Left lobe of liver (tissue), 2 donors: ENCODE data around the gene MAPK13. TPM values are rescaled to one million over a fixed set of nuclear protein-coding genes. Genes with fewer than 3 reads are reported as not detected.
A peak's percentile ranks its signal among the peaks of the same experiment; 100 is the strongest.
"Not testable (repeated sequence)": the region's sequence is repeated elsewhere in the genome, so short reads cannot be mapped to it uniquely, and the experiment has no call there.

Experiments used
- ATAC-seq: fragments of 200-7000 bp; cut with Tn5 transposase; one replicate; pipeline ENCODE4 v1.9.1; 2020; ENCODE audit warnings: mild to moderate bottlenecking, moderate library complexity
- DNase-seq: peaks from one replicate; pipeline ENCODE4 v3.0.0-alpha.2; 2020; ENCODE audit warnings: low spot score
- total RNA-seq: library from RNA; stranded (reverse); gene quantifications from one replicate; pipeline ENCODE4 v1.2.1, GENCODE V29; 2021
- donor health status: DM: no; HTN: no; CAD: no; lungs with moderate emphysema.
- donor health status: DM: no; HTN: yes; CAD: no.

The MAPK13 gene
- total RNA-seq, 1 donor from 2014 or later: 1.9 TPM

- DNase-seq (peak; percentile 11), ATAC-seq (no peak)
Observed at GRCh38 chr6:36126553-36127458, 3.5 kb upstream of the MAPK13 start.

DNA sequence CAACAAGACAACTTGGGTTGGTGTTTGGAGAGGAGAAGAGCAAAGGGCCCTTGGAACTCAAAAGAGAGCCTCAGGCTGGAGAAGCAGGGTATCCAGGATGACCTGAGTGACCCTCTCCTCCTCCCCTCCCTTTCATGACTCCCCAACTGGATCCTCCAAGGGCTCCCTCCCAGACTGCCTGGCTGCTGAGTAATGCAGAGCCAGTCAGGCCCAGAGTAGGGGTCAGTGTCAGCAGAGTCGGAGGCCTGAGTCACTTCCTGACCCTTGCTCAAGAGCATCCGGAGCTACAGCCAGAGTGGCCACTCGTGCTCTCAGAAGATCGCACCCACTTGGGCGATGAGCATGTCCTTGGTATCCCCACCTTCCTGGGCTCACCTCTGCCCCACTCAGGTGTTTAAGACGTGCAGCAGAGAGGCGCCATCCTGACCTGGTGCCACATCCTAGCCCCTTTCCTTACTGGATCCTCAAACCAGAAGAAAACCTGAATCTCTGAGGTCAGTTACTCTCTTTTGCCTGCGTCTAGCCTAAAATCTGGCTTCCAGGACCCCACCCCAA is 2.8 kb upstream of the MAPK13 start:
- peak; percentile 60 for DNase-seq
- peak; percentile 19 for ATAC-seq

- ATAC-seq (no peak), DNase-seq (no peak)
Observed at GRCh38 chr6:36128073-36128472, 2.2 kb upstream of the MAPK13 start.

DNA sequence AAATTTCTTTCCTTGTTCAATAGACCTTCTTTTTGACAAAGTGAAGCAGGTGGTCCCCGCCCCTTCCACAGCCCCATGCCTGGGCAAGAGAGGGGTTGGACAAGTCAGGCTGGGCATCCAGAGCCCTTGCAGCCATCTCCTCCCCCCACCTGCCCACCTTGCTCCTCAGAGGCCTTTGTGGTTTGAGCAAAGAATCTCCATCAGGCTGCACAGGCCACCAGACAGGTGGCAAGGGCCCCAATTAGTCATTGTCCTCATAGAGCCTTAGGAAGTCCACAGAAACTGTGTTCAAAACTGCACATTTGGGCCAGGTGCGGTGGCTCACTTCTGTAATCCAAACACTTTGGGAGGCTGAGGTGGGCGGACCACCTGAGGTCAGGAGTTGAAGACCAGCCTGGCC is 1.5 kb upstream of the MAPK13 start:
- DNase-seq: no peak
- no peak for ATAC-seq

DNA sequence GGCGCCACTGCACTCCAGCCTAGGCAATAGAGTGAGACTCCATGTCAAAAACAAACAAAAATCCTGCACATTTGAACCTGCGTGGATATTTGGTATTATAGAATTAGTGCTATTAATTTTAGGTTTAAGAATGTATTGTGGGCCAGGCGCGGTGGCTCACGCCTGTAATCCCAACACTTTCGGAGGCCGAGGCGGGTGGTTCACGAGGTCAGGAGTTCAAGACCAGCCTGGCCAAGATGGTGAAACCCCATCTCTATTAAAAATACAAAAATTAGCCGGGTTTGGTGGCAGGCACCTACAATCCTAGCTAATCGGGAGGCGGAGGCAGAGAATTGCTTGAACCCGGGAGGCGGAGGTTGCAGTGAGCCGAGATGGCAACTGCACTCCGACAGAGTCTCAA is 979 bp upstream of the MAPK13 start:
- ATAC-seq: not testable (repeated sequence)

GRCh38 chr6:36130667-36131510 is 576 bp downstream of the MAPK13 start:
- peak; percentile 50 for DNase-seq
- ATAC-seq: peak; percentile 40

More for the DNA sequence above, 979 bp upstream of the MAPK13 start:
- not testable (repeated sequence) for DNase-seq

DNA sequence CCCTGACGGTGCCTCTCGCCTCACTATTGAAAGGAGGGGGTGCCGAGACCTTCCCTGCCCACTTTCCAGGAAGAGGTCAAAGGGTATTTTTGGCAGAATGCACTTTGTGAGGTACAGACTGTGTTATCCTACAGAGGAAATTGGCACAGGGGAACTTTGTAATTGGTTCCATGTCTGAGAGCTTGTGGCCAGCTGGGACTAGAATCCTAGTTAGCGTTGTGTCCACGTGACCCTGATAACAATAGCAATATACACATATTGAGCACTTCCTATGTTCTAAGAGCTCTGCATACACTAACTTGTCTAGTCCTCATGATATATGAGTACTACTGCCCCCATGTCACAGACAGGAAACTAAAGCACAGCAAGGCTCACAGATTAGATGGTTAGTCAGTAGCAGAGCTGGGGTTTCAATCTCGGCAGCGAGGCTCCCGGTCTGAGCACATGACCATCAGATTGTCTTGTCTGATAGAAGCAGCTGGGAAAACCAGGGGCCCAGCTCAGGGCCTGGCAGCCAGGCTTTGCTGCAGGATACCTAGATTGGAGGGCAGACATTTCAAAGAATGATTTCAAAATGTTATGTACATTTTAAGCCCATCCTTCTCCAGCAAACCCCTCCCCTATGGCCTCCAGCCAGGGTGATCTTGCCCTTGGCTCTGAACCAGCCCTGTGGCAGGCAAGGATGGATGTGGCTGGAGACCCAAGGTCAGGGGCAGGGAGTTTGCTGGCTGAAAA is 1.4 kb downstream of the MAPK13 start:
- peak; percentile 66 for DNase-seq
- ATAC-seq: peak; percentile 49

DNA sequence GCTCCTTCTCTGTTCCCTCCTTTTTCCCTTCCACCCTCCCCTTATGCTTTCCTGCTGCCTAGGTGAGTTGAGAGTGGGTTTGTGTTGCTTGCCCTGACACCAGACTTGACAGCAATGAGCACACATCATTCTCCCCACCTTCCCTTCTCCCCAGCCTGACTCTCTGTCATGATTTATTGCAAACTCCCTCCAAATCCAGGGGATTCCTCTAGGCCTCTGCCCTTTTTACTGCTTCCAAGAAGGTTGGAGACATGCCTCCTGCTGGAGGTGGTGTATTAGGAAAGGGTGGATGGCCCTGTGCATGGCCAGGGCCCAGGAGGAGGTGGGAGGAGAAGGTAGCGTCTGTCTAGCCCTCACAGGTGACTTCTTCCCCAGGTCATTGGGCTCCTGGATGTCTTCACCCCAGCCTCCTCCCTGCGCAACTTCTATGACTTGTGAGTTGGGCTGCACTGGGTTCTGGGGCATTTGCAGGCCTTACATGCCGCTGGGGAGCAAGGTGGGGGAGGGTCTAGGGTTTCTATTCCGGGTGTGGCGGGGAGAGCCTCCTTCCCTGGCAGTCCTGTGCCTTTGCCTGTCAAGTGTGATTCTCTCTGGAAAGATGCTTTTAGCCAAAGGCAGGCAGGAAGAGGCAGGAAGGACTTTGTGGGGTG is 2.1 kb downstream of the MAPK13 start:
- ATAC-seq: no peak

DNA sequence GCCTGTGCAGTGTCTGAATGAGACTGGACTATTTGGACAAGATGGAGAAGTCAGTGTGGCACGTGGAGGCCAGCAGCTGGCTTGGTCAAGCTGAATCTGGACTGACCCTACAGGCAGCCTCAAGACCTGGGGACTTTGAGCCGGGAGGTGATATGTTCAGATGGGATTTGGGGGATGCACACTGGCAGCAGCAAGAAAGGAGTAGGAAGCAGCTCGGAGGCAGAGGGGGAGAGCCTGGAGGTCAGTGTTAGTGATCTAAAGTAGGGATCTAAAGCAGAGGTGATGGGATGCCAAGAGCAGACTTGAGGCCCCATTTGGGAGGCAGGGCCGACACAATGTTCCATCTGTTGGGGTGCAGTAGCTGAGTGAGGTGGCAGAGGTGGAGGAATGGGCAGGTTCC is 2.8 kb downstream of the MAPK13 start:
- DNase-seq (no peak), ATAC-seq (no peak)

More for the DNA sequence above, 2.1 kb downstream of the MAPK13 start:
- peak; percentile 35 for DNase-seq

- ATAC-seq (no peak), DNase-seq (no peak)
Observed at GRCh38 chr6:36133912-36134311, 3.6 kb downstream of the MAPK13 start.

- DNase-seq: no peak
- ATAC-seq: no peak
Observed at GRCh38 chr6:36135053-36135731, 4.9 kb downstream of the MAPK13 start.

DNA sequence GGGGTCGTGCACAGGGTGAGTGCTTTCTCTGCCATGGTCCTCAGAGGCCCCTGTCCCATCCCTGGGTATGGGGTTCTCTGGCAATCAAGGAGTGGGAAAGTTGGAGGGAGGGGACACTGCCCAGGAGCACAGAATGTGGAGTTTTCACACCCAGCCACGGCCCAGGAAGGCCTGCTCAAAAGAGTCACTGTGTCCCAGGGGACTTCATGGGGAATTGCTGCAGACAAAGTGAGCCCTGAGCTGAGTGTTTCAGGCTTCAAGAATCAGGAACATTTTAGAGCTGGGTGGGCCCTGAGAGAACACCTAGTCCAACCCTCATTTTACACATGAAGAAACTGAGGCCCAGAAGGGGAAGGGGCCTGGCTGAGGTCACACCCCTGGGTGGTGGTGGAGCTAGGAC is 5.7 kb downstream of the MAPK13 start:
- DNase-seq: no peak

GRCh38 chr6:36136551-36136950 is 6.2 kb downstream of the MAPK13 start:
- DNase-seq: no peak
- no peak for ATAC-seq

More for the DNA sequence above, 5.7 kb downstream of the MAPK13 start:
- ATAC-seq: no peak

DNA sequence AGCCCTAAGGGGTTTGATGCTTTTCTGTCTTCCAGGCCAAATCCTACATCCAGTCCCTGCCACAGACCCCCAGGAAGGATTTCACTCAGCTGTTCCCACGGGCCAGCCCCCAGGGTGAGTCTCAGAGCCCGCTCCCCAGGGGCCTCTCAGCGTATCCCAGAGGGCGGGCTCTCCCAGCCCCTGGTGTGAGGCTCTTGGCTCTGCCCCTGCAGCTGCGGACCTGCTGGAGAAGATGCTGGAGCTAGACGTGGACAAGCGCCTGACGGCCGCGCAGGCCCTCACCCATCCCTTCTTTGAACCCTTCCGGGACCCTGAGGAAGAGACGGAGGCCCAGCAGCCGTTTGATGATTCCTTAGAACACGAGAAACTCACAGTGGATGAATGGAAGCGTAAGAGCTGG is 8.4 kb downstream of the MAPK13 start:
- DNase-seq (no peak), ATAC-seq (no peak)

- DNase-seq (no peak), ATAC-seq (no peak)
Observed at GRCh38 chr6:36139431-36139830, 9.1 kb downstream of the MAPK13 start.

- DNase-seq: no peak
- ATAC-seq: no peak
Observed at GRCh38 chr6:36139991-36140710, 9.8 kb downstream of the MAPK13 start.

DNA sequence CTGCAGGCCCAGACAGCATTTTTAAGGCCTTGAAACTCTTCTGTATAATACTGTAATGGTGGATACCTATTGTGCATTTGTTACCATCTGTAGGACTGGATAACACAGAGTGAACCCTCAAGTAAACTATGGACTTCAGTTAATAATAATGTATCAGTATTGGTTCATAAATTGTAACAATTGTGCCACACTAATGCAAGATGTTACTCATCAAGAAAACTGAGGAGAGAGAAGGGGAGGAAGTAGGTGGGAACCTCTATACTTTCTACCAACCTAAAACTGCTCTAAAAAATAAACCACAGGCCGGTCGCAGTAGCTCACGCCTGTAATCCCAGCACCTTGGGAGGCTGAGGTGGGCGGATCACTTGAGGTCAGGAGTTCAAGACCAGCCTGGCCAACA is 10.8 kb downstream of the MAPK13 start:
- DNase-seq (no peak), ATAC-seq (no peak)

DNA sequence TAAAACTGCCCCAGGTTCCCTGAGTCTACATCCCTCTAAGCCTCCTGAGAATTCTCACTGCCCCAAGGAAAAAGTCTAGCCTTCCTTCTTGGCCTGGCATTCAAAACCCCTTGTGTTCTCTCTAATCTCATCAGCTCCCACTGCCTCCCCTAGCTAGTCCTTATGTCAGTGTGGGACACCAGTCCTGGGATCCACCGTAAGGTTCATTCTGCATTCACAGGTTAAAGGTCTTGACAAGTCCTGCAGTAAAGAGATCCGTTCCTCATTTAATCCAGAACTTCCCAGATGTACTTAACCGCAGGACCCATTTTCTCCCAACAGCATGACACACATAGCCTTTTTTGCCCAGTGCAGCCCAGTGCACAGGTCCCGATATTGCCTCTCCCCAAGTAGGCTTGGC is 11.6 kb downstream of the MAPK13 start:
- no peak for DNase-seq
- ATAC-seq: no peak
